Measurements from ENCODE around the gene ACAD11.
A peak's percentile ranks its signal among the peaks of the same experiment; 100 is the strongest.

ACAD11 gene

GRCh38 chr3:132659365-132660051 lies at the start of gene ACAD11:
Gene ACAD11 (minus strand): TSS chr3:132659809. CDS start chr3:132659751, 58 bp downstream.
- H3K27ac ChIP-seq: peak within 1 kb of the TSS; percentile 79
- no peak for DNase-seq (ENCODE audit: low read depth, low spot score)

GRCh38 chr3:132703733-132704132 lies 44.1 kb upstream of the ACAD11 start:
- DNase-seq (ENCODE audit: low read depth, low spot score): no peak
- H3K27ac ChIP-seq: no peak overlapping the region

- DNase-seq (ENCODE audit: low read depth, low spot score): no peak
- no peak overlapping the region for H3K27ac ChIP-seq
Observed at GRCh38 chr3:132695422-132695821, 35.8 kb upstream of the ACAD11 start.

GRCh38 chr3:132694991-132695390 lies 35.4 kb upstream of the ACAD11 start:
- H3K27ac ChIP-seq: no peak overlapping the region
- DNase-seq (ENCODE audit: low read depth, low spot score): no peak

GRCh38 chr3:132690040-132690439 lies 30.4 kb upstream of the ACAD11 start:
- H3K27ac ChIP-seq: no peak overlapping the region
- no peak for DNase-seq (ENCODE audit: low read depth, low spot score)

- H3K27ac ChIP-seq: no peak overlapping the region
- no peak for DNase-seq (ENCODE audit: low read depth, low spot score)
Observed at GRCh38 chr3:132682201-132682600, 22.6 kb upstream of the ACAD11 start.

- no peak overlapping the region for H3K27ac ChIP-seq
- no peak for DNase-seq (ENCODE audit: low read depth, low spot score)
Observed at GRCh38 chr3:132681421-132681820, 21.8 kb upstream of the ACAD11 start.

- H3K27ac ChIP-seq: no peak overlapping the region
- no peak for DNase-seq (ENCODE audit: low read depth, low spot score)
Observed at GRCh38 chr3:132679911-132680310, 20.3 kb upstream of the ACAD11 start.

- DNase-seq (ENCODE audit: low read depth, low spot score): no peak
- no peak overlapping the region for H3K27ac ChIP-seq
Observed at GRCh38 chr3:132675408-132675807, 15.8 kb upstream of the ACAD11 start.

GRCh38 chr3:132669256-132669777 lies 9.7 kb upstream of the ACAD11 start:
- peak overlapping the region; percentile 6 for H3K27ac ChIP-seq
- DNase-seq (ENCODE audit: low read depth, low spot score): no peak

GRCh38 chr3:132665230-132665745 lies 5.7 kb upstream of the ACAD11 start:
- no peak overlapping the region for H3K27ac ChIP-seq
- DNase-seq (ENCODE audit: low read depth, low spot score): no peak

- H3K27ac ChIP-seq: no peak overlapping the region
- DNase-seq (ENCODE audit: low read depth, low spot score): no peak
Observed at GRCh38 chr3:132662212-132662611, 2.6 kb upstream of the ACAD11 start.

- H3K27ac ChIP-seq: peak overlapping the region; percentile 79
- no peak for DNase-seq (ENCODE audit: low read depth, low spot score)
Observed at GRCh38 chr3:132661101-132661500, 1.5 kb upstream of the ACAD11 start.

GRCh38 chr3:132660811-132661070 lies 1.1 kb upstream of the ACAD11 start:
- DNase-seq (ENCODE audit: low read depth, low spot score): no peak
- H3K27ac ChIP-seq: peak overlapping the region; percentile 79

GRCh38 chr3:132660052-132660810 lies 622 bp upstream of the ACAD11 start, which contains the start of gene UBA5:
Gene UBA5 (plus strand): TSS chr3:132660329. CDS start chr3:132660538, 209 bp downstream.
- H3K27ac ChIP-seq: peak within 1 kb of the TSS; percentile 79
- DNase-seq (ENCODE audit: low read depth, low spot score): no peak

- H3K27ac ChIP-seq: peak overlapping the region; percentile 79
- DNase-seq (ENCODE audit: low read depth, low spot score): no peak
Observed at GRCh38 chr3:132659000-132659364, 627 bp downstream of the ACAD11 start.

GRCh38 chr3:132657869-132658747 lies 1.5 kb downstream of the ACAD11 start:
- no peak overlapping the region for H3K27ac ChIP-seq
- DNase-seq (ENCODE audit: low read depth, low spot score): no peak

GRCh38 chr3:132655471-132655870 lies 4.1 kb downstream of the ACAD11 start:
- H3K27ac ChIP-seq: no peak overlapping the region
- DNase-seq (ENCODE audit: low read depth, low spot score): no peak

GRCh38 chr3:132654721-132655120 lies 4.9 kb downstream of the ACAD11 start:
- no peak overlapping the region for H3K27ac ChIP-seq

GRCh38 chr3:132654190-132654589 lies 5.4 kb downstream of the ACAD11 start:
- H3K27ac ChIP-seq: no peak overlapping the region
- DNase-seq (ENCODE audit: low read depth, low spot score): no peak

More at GRCh38 chr3:132654721-132655120, 4.9 kb downstream of the ACAD11 start:
- no peak for DNase-seq (ENCODE audit: low read depth, low spot score)
